HCT116 (cell line): ENCODE measurements around the gene SERINC5. TPM values are rescaled to one million over a fixed set of nuclear protein-coding genes. Genes with fewer than 3 reads are reported as not detected.

Experiments
- ATAC-seq: fragments of 200-7000 bp; cut with Tn5 transposase; 2 replicates; pipeline ENCODE4 v1.9.1; 2020; ENCODE audit warnings: mild to moderate bottlenecking, moderate library complexity
- BruUV-seq: library from RNA; stranded (reverse); fragments of 400-500 nt; replicated peaks from 2 replicates; lab custom pipeline; 2021; lab: Mats Ljungman, UMichigan
- CTCF ChIA-PET: fragments of 300-600 bp; sonication (Branson Sonifier 250); formaldehyde crosslinking; loops from one replicate; lab custom pipeline; 2021; ENCODE audit warnings: antibody characterized with exemption; lab: Charles Lee
- POLR2A ChIA-PET: fragments of 300-600, 350-600 bp; sonication (Branson Sonifier 250); formaldehyde crosslinking; loops from one replicate; lab custom pipeline; 2021; ENCODE audit warnings: antibody characterized with exemption; lab: Charles Lee
- RAD21 ChIA-PET, 2 experiments: fragments of 300-600 bp; sonication (Branson Sonifier 250); formaldehyde crosslinking; loops; one replicate each; lab custom pipeline; 2023; ENCODE audit warnings: low total read pairs in 2 of 2; ENCODE audit not compliant: uncharacterized antibody in 2 of 2, unreplicated experiment in 2 of 2, low non-redundant PET in 1 of 2; lab: Charles Lee
- DNase-seq: peaks from one replicate; pipeline ENCODE4 v3.0.0-alpha.2; 2010; ENCODE audit warnings: low read depth, low spot score
- H2AFZ ChIP-seq: fragments of 200-600 bp; shearing (Covaris generic), sonication (generic); 2 replicates; pipeline ENCODE4 v1.6.1; 2017; ENCODE audit warnings: low read depth, mixed run types, mixed read lengths, antibody characterized with exemption, low read length; ENCODE audit not compliant: poor library complexity, severe bottlenecking
- H3K27ac ChIP-seq: 2 replicates; pipeline ENCODE4 v1.5.1; 2012; ENCODE audit warnings: low read depth, low read length
- H3K27me3 ChIP-seq: fragments of 200-600 bp; sonication (generic); 2 replicates; pipeline ENCODE4 v1.6.1; 2016; ENCODE audit warnings: mixed run types, low read length, mixed read lengths; ENCODE audit not compliant: insufficient read depth
- H3K36me3 ChIP-seq, 2 experiments: fragments of 200-500 bp in 1 of 2; fragments of 200-600 bp in 1 of 2; sonication (Bioruptor generic) in 1 of 2; sonication (generic) in 1 of 2; 2 replicates each; pipeline versions ENCODE4 v1.5.1 to v1.6.1; 2014 to 2016; ENCODE audit warnings: low read length in 2 of 2, inconsistent platforms in 1 of 2, mixed read lengths in 1 of 2, mixed run types in 1 of 2; ENCODE audit not compliant: insufficient read depth in 2 of 2, control insufficient read depth in 1 of 2
- H3K4me1 ChIP-seq, 2 experiments: fragments of 200-600 bp in 1 of 2; sonication (generic) in 1 of 2; 2 replicates each; pipeline versions ENCODE4 v1.5.1 to v1.6.1; 2012 to 2017; ENCODE audit warnings: low read length in 2 of 2, inconsistent platforms in 1 of 2, mild to moderate bottlenecking in 1 of 2, mixed read lengths in 1 of 2, mixed run types in 1 of 2, moderate library complexity in 1 of 2; ENCODE audit not compliant: insufficient read depth in 2 of 2, control insufficient read depth in 1 of 2
- H3K4me2 ChIP-seq: fragments of 200-600 bp; sonication (generic); 2 replicates; pipeline ENCODE4 v1.6.1; 2017; ENCODE audit warnings: mixed run types, low read length, mixed read lengths
- H3K4me3 ChIP-seq, 2 experiments: fragments of 200-600 bp in 1 of 2; sonication (generic) in 1 of 2; replicated peaks in 1 of 2; 2 replicates each; pipeline ENCODE4 v1.5.1; 2011 to 2016; ENCODE audit warnings: low read length in 2 of 2, control low read depth in 1 of 2, low read depth in 1 of 2, mild to moderate bottlenecking in 1 of 2, mixed read lengths in 1 of 2, mixed run types in 1 of 2
- H3K79me2 ChIP-seq: fragments of 200-600 bp; sonication (generic); 2 replicates; pipeline ENCODE4 v1.6.1; 2017; ENCODE audit warnings: mild to moderate bottlenecking, mixed run types, low read length, moderate library complexity, mixed read lengths; ENCODE audit not compliant: insufficient read depth
- H3K9ac ChIP-seq: fragments of 200-600 bp; sonication (generic); 2 replicates; pipeline ENCODE4 v1.6.1; 2016; ENCODE audit warnings: low read length, mixed read lengths
- H3K9me2 ChIP-seq: fragments of 200-600 bp; sonication (generic), shearing (Covaris generic); 2 replicates; pipeline ENCODE4 v1.6.1; 2017; ENCODE audit warnings: mixed run types, mild to moderate bottlenecking, moderate library complexity; ENCODE audit not compliant: insufficient read depth
- H3K9me3 ChIP-seq, 2 experiments: fragments of 200-500 bp in 1 of 2; fragments of 200-600 bp in 1 of 2; sonication (Bioruptor generic) in 1 of 2; sonication (generic) in 1 of 2; 2 replicates each; pipeline ENCODE4 v1.6.1; 2014 to 2017; ENCODE audit warnings: low read length in 2 of 2, mixed read lengths in 2 of 2, inconsistent platforms in 1 of 2, low read depth in 1 of 2, mild to moderate bottlenecking in 1 of 2, mixed run types in 1 of 2, moderate library complexity in 1 of 2; ENCODE audit not compliant: control insufficient read depth in 1 of 2, insufficient read depth in 1 of 2
- H4K20me1 ChIP-seq: fragments of 200-600 bp; sonication (generic), shearing (Covaris generic); 2 replicates; pipeline ENCODE4 v1.6.1; 2017; ENCODE audit warnings: mixed run types, mild to moderate bottlenecking, moderate library complexity; ENCODE audit not compliant: insufficient read depth
- ATF3 ChIP-seq: IDR thresholded peaks from 2 replicates; pipeline ENCODE4 v1.6.1; 2012
- CEBPB ChIP-seq: IDR thresholded peaks from 2 replicates; pipeline ENCODE4 v1.6.1; 2012; ENCODE audit warnings: low read depth
- CTCF ChIP-seq, 3 experiments: fragments of 200-600 bp in 1 of 3; sonication (generic) in 1 of 3; IDR thresholded peaks in 2 of 3; conservative IDR thresholded peaks in 1 of 3; 2 replicates each; pipeline ENCODE4 v1.5.1; 2012 to 2017; ENCODE audit warnings: low read depth in 2 of 3, low read length in 2 of 3, antibody characterized with exemption in 1 of 3, borderline replicate concordance in 1 of 3, control low read depth in 1 of 3, mild to moderate bottlenecking in 1 of 3, mixed read lengths in 1 of 3, mixed run types in 1 of 3, moderate library complexity in 1 of 3; ENCODE audit not compliant: insufficient read depth in 1 of 3
- EGR1 ChIP-seq: IDR thresholded peaks from 2 replicates; pipeline ENCODE4 v1.6.1; 2012; ENCODE audit warnings: low read depth
- ELF1 ChIP-seq: IDR thresholded peaks from 2 replicates; pipeline ENCODE4 v1.6.1; 2012; ENCODE audit warnings: low read depth, borderline replicate concordance
- EZH2phosphoT487 ChIP-seq: fragments of 200-600 bp; IDR thresholded peaks from 2 replicates; pipeline ENCODE4 v1.6.1; 2018; ENCODE audit warnings: antibody characterized with exemption, borderline replicate concordance
- FOSL1 ChIP-seq: IDR thresholded peaks from 2 replicates; pipeline ENCODE4 v1.6.1; 2012; ENCODE audit warnings: low read depth
- JUND ChIP-seq: IDR thresholded peaks from 2 replicates; pipeline ENCODE4 v1.6.1; 2012
- MAX ChIP-seq: IDR thresholded peaks from 2 replicates; pipeline ENCODE4 v1.6.1; 2012
- POLR2A ChIP-seq: IDR thresholded peaks from 2 replicates; pipeline ENCODE4 v1.7.0; 2011; ENCODE audit warnings: borderline replicate concordance; ENCODE audit not compliant: insufficient read depth, insufficient read length; ENCODE audit errors: extremely low read depth
- POLR2AphosphoS5 ChIP-seq: IDR thresholded peaks from 2 replicates; pipeline ENCODE4 v1.6.1; 2011; ENCODE audit warnings: mild to moderate bottlenecking, low read depth, low read length, moderate library complexity
- RAD21 ChIP-seq: IDR thresholded peaks from 2 replicates; pipeline ENCODE4 v1.6.1; 2012; ENCODE audit warnings: low read depth, mild to moderate bottlenecking
- REST ChIP-seq: IDR thresholded peaks from 2 replicates; pipeline ENCODE4 v1.6.1; 2012; ENCODE audit warnings: low read depth
- SIN3A ChIP-seq: IDR thresholded peaks from 2 replicates; pipeline ENCODE4 v1.6.1; 2012; ENCODE audit warnings: low read depth
- SRF ChIP-seq: IDR thresholded peaks from 2 replicates; pipeline ENCODE4 v1.6.1; 2012; ENCODE audit warnings: low read depth
- YY1 ChIP-seq: IDR thresholded peaks from 2 replicates; pipeline ENCODE4 v1.6.1; 2011; ENCODE audit warnings: low read length, low read depth, moderate library complexity, mild to moderate bottlenecking; ENCODE audit not compliant: insufficient replicate concordance; ENCODE audit errors: extremely low read depth
- ZBTB33 ChIP-seq: IDR thresholded peaks from 2 replicates; pipeline ENCODE4 v1.6.1; 2011; ENCODE audit warnings: mild to moderate bottlenecking, low read length, moderate library complexity; ENCODE audit not compliant: insufficient replicate concordance; ENCODE audit errors: extremely low read depth
- ZFX ChIP-seq: fragments of 450-650 bp; IDR thresholded peaks from 2 replicates; pipeline ENCODE4 v1.6.1; 2017
- ZNF274 ChIP-seq: fragments of 200-500 bp; sonication (Bioruptor generic); IDR thresholded peaks from 2 replicates; pipeline ENCODE4 v1.6.1; 2014; ENCODE audit warnings: mild to moderate bottlenecking, low read depth, low read length, inconsistent platforms
- intact Hi-C: fragments of 100-400 bp; cut with micrococcal nuclease; formaldehyde crosslinking; loops from 2 replicates; pipeline ENCODE4 v1.10.0; 2022
- total RNA-seq: library from RNA; stranded (reverse); gene quantifications from one replicate; pipeline ENCODE4 v1.2.1, GENCODE V29; 2021; ENCODE audit not compliant: unreplicated experiment

SERINC5 gene
- total RNA-seq, 1 experiment from 2014 or later, result 39.3 TPM

GRCh38 chr5:80289320-80289719 is 33.5 kb upstream of the SERINC5 start:
- ChIA-PET POLR2A (no interaction called here), CTCF (no interaction called here), RAD21 (no interaction called here)
- H4K20me1 ChIP-seq, result no peaks in the 10 kb centered on the region
- H3K36me3 ChIP-seq, result no peaks in the 10 kb centered on the region
- H3K4me2 ChIP-seq, result no peak overlapping the region
- H3K9ac ChIP-seq, result no peak overlapping the region
- H3K9me2 ChIP-seq, result no peaks in the 10 kb centered on the region
- no peak for ATAC-seq
- no peak for DNase-seq
- no peaks in the 10 kb centered on the region for H3K79me2 ChIP-seq
- no peaks in the 10 kb centered on the region for H3K27me3 ChIP-seq
- no peaks in the 10 kb centered on the region for H3K9me3 ChIP-seq
- H3K4me3 ChIP-seq, result no peak overlapping the region
- no peak overlapping the region for H3K27ac ChIP-seq
- no peaks in the 10 kb centered on the region for H3K4me1 ChIP-seq
- H2AFZ ChIP-seq, result no peak overlapping the region
- no TSS peak for BruUV-seq
- intact Hi-C loops, result no loop called here
- TF ChIP-seq ELF1, result no peak
- no peak for TF ChIP-seq EZH2phosphoT487
- no peak for TF ChIP-seq MAX
- TF ChIP-seq YY1, result no peak
- TF ChIP-seq ZNF274, result no peak
- TF ChIP-seq ZFX, result no peak
- no peak for TF ChIP-seq ATF3
- no peak for TF ChIP-seq SRF
- TF ChIP-seq EGR1, result no peak
- no peak for TF ChIP-seq SIN3A
- no peak for TF ChIP-seq JUND
- TF ChIP-seq ZBTB33, result no peak
- TF ChIP-seq FOSL1, result no peak
- TF ChIP-seq RAD21, result no peak
- TF ChIP-seq POLR2A, result no peak
- TF ChIP-seq CTCF (IDR thresholded peaks at IDR 0.05 in 2 of 3, conservative IDR thresholded peaks at IDR 0.05 in 1 of 3; ENCODE audit: borderline replicate concordance in 1 of 3, insufficient read depth in 1 of 3, low read depth in 2 of 3, low read length in 2 of 3), result no peak
- TF ChIP-seq REST, result no peak
- no peak for TF ChIP-seq CEBPB
- no peak for TF ChIP-seq POLR2AphosphoS5
